DMS53 treated with DMSO at 0.1 percent for 48 hours (cell line): ENCODE results near the gene MANEA.
"Not testable (repeated sequence)": the region's sequence is repeated elsewhere in the genome, so short reads cannot be mapped to it uniquely, and the experiment has no call there.

Source experiments
- DNase-seq: peaks from one replicate; lab custom pipeline; 2025; ENCODE audit not compliant: unreplicated experiment; lab: John Stamatoyannopoulos, UW

MANEA gene

GRCh38 chr6:95577304-95578105 lies at the start of gene MANEA:
MANEA (plus strand) TSS chr6:95577535; CDS start chr6:95586440, 8,905 bp downstream.
- peak; percentile 54 for DNase-seq

- DNase-seq = no peak
Observed at GRCh38 chr6:95529762-95530161, 47.6 kb upstream of the MANEA start.

- DNase-seq = no peak
Observed at GRCh38 chr6:95530176-95530819, 47.0 kb upstream of the MANEA start.

- no peak for DNase-seq
Observed at GRCh38 chr6:95543798-95544197, 33.5 kb upstream of the MANEA start.

GRCh38 chr6:95544517-95545225 lies 32.7 kb upstream of the MANEA start:
- DNase-seq = no peak

- no peak for DNase-seq
Observed at GRCh38 chr6:95545226-95545625, 32.1 kb upstream of the MANEA start.

- no peak for DNase-seq
Observed at GRCh38 chr6:95545686-95546085, 31.6 kb upstream of the MANEA start.

GRCh38 chr6:95546148-95546547 lies 31.2 kb upstream of the MANEA start:
- DNase-seq = no peak

GRCh38 chr6:95547043-95547442 lies 30.3 kb upstream of the MANEA start:
- DNase-seq = no peak

GRCh38 chr6:95548188-95548786 lies 29.0 kb upstream of the MANEA start:
- DNase-seq = no peak

GRCh38 chr6:95551678-95552324 lies 25.5 kb upstream of the MANEA start:
- no peak for DNase-seq

- DNase-seq = no peak
Observed at GRCh38 chr6:95553880-95554279, 23.5 kb upstream of the MANEA start.

- DNase-seq = not testable (repeated sequence)
Observed at GRCh38 chr6:95560956-95561355, 16.4 kb upstream of the MANEA start.

GRCh38 chr6:95569560-95569959 lies 7.8 kb upstream of the MANEA start:
- DNase-seq = no peak

GRCh38 chr6:95572098-95572497 lies 5.2 kb upstream of the MANEA start:
- DNase-seq = no peak

GRCh38 chr6:95574811-95575210 lies 2.5 kb upstream of the MANEA start:
- no peak for DNase-seq

- no peak for DNase-seq
Observed at GRCh38 chr6:95576218-95576997, 927 bp upstream of the MANEA start.

GRCh38 chr6:95576998-95577303 lies 384 bp upstream of the MANEA start:
- DNase-seq = no peak

- DNase-seq = no peak
Observed at GRCh38 chr6:95578106-95578410, 723 bp downstream of the MANEA start.

- DNase-seq = no peak
Observed at GRCh38 chr6:95581073-95581472, 3.7 kb downstream of the MANEA start.

- DNase-seq = not testable (repeated sequence)
Observed at GRCh38 chr6:95584226-95584625, 6.9 kb downstream of the MANEA start.
